HEK293 (cell line): ENCODE data around the gene NID1.
"Not testable (repeated sequence)": the region's sequence is repeated elsewhere in the genome, so short reads cannot be mapped to it uniquely, and the experiment has no call there.

Source experiments
- CTCF ChIA-PET: fragments of 350-600 bp; formaldehyde crosslinking; extraction: SDS; loops from one replicate; lab custom pipeline; 2021; ENCODE audit warnings: antibody characterized with exemption; lab: Yijun Ruan, JAX
- POLR2A ChIA-PET: fragments of 300-600 bp; formaldehyde crosslinking; extraction: SDS; loops from one replicate; lab custom pipeline; 2020; ENCODE audit warnings: antibody characterized with exemption, inconsistent platforms; lab: Yijun Ruan, JAX
- H3K27ac ChIP-seq: fragments of 200-500 bp; sonication (Bioruptor generic); 2 replicates; pipeline ENCODE4 v1.5.1; 2014; ENCODE audit warnings: low read depth, low read length, control low read depth, inconsistent platforms; ENCODE audit errors: extremely low read depth
- H3K36me3 ChIP-seq, 2 experiments: fragments of 200-500 bp in 1 of 2; sonication (Bioruptor generic) in 1 of 2; 1 replicate in 1 of 2; 2 replicates in 1 of 2; pipeline ENCODE4 v1.5.1; 2014 to 2017; ENCODE audit warnings: inconsistent platforms in 2 of 2, low read length in 2 of 2; ENCODE audit not compliant: control insufficient read depth in 2 of 2, insufficient read depth in 1 of 2
- H3K4me1 ChIP-seq: fragments of 200-500 bp; sonication (Bioruptor generic); 2 replicates; pipeline ENCODE4 v1.5.1; 2014; ENCODE audit warnings: mild to moderate bottlenecking, low read length, inconsistent platforms; ENCODE audit not compliant: control insufficient read depth, insufficient read depth
- H3K4me3 ChIP-seq: 2 replicates; pipeline ENCODE4 v1.5.1; 2011; ENCODE audit warnings: low read depth, mild to moderate bottlenecking, control low read depth, low read length, moderate library complexity
- H3K9me3 ChIP-seq: fragments of 200-500 bp; sonication (Bioruptor generic); 2 replicates; pipeline ENCODE4 v1.5.1; 2014; ENCODE audit warnings: low read depth, low read length, inconsistent platforms; ENCODE audit not compliant: control insufficient read depth, insufficient read depth
- PRDM6 ChIP-seq: fragments of 450-650 bp; formaldehyde crosslinking; IDR thresholded peaks from 2 replicates; pipeline ENCODE4 v1.5.1; 2017; ENCODE audit warnings: missing biosample characterization, missing genetic modification characterization
- ZNF146 ChIP-seq: fragments of 450-650 bp; formaldehyde crosslinking; IDR thresholded peaks from 2 replicates; pipeline ENCODE4 v1.5.1; 2016; ENCODE audit warnings: missing biosample characterization, missing genetic modification characterization
- ZNF280D ChIP-seq: fragments of 450-650 bp; formaldehyde crosslinking; IDR thresholded peaks from 2 replicates; pipeline ENCODE4 v1.5.1; 2016; ENCODE audit warnings: missing biosample characterization, missing genetic modification characterization
- ZNF423 ChIP-seq: fragments of 450-650 bp; formaldehyde crosslinking; IDR thresholded peaks from 2 replicates; pipeline ENCODE4 v1.5.1; 2016; ENCODE audit warnings: missing biosample characterization, missing genetic modification characterization
- ZNF580 ChIP-seq: fragments of 450-650 bp; formaldehyde crosslinking; IDR thresholded peaks from 2 replicates; pipeline ENCODE4 v1.5.1; 2016; ENCODE audit warnings: missing biosample characterization, missing genetic modification characterization
- ZNF629 ChIP-seq: fragments of 450-650 bp; formaldehyde crosslinking; IDR thresholded peaks from 2 replicates; pipeline ENCODE4 v1.5.1; 2017; ENCODE audit warnings: missing biosample characterization, missing genetic modification characterization
- TF ChIP-seq, protein P1 (sequence below): fragments of 450-650 bp; formaldehyde crosslinking; IDR thresholded peaks from 2 replicates; pipeline ENCODE4 v1.5.1; 2016; ENCODE audit warnings: missing biosample characterization, missing genetic modification characterization
- TF ChIP-seq, protein P2 (sequence below): fragments of 450-650 bp; formaldehyde crosslinking; IDR thresholded peaks from 2 replicates; pipeline ENCODE4 v1.5.1; 2016; ENCODE audit warnings: missing biosample characterization, missing genetic modification characterization

The NID1 gene

GRCh38 chr1:236078993-236079392, 14.1 kb upstream of the NID1 start:
- H3K4me3 ChIP-seq, result no peak overlapping the region
- no peak for TF ChIP-seq PRDM6
- TF ChIP-seq, protein P1, sequence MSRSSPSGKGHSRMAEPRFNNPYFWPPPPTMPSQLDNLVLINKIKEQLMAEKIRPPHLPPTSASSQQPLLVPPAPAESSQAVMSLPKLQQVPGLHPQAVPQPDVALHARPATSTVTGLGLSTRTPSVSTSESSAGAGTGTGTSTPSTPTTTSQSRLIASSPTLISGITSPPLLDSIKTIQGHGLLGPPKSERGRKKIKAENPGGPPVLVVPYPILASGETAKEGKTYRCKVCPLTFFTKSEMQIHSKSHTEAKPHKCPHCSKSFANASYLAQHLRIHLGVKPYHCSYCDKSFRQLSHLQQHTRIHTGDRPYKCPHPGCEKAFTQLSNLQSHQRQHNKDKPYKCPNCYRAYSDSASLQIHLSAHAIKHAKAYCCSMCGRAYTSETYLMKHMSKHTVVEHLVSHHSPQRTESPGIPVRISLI (tag by site-specific recombination), result peak; percentile 21; the same call in 1 of the 2 replicates
- no peaks in the 10 kb centered on the region for H3K9me3 ChIP-seq
- no peak overlapping the region for H3K27ac ChIP-seq
- ChIA-PET POLR2A (interaction anchor here (0.7 kb wide), 1 partner anchor 153 kb away, joined by 4 read pairs; no protein-coding TSS in a partner anchor), CTCF (interaction anchor here (1.4 kb wide), 1 partner anchor 14 kb away, joined by 6 read pairs; no protein-coding TSS in a partner anchor)
- no peaks in the 10 kb centered on the region for H3K4me1 ChIP-seq
- H3K36me3 ChIP-seq, result no peaks in the 10 kb centered on the region

DNA sequence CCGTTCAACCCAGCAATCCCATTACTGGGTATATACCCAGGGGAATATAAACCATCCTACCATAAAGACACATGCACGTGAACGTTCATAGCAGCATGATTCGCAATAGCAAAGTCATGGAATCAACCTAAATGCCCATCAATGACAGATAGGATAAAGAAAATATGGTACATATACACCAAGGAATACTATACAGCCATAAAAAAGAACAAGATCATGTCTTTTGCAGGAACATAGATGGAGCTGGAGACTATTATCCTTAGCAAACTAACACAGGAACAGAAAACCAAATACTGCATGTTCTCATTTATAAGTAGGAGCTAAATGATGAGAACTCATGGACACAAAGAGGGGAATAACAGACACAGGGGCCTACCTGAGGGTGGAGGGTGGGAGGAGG, 13.2 kb upstream of the NID1 start:
- H3K36me3 ChIP-seq, H3K27ac ChIP-seq, H3K9me3 ChIP-seq, H3K4me1 ChIP-seq, H3K4me3 ChIP-seq, CTCF ChIA-PET: not testable (repeated sequence)
- TF ChIP-seq ZNF580 (peak; percentile 83), ZNF146 (tag by site-specific recombination) (peak; percentile 99), ZNF280D (peak; percentile 77; the same call in 1 of the 2 replicates)
- POLR2A ChIA-PET, result interaction anchor here (0.7 kb wide), 1 partner anchor 527 kb away, joined by 6 read pairs; no protein-coding TSS in a partner anchor

DNA sequence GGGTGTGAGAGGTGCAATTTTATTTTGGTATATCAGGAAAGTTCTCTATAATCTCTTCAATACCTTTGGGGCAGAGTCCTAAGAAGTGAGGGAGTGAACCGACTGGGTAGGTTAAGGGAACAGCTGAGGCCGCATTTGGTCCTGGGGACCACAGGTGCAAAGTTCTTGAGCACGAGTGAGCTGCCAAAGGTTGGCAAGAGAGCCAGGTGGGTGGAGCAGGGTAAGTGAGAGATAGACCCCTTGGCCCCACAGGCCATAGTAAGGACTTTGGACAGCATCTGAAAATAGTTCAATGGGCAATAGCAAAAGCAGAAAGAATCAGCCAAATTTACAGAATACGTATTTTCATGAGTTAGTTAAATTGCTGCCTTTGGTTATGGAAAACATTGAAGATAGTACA, 11.0 kb upstream of the NID1 start:
- H3K4me3 ChIP-seq, result no peak overlapping the region
- H3K36me3 ChIP-seq, result no peaks in the 10 kb centered on the region
- TF ChIP-seq ZNF629 (tag by site-specific recombination) (no peak), ZNF280D (no peak), ZNF423 (tag by site-specific recombination) (no peak)
- TF ChIP-seq, protein P2, sequence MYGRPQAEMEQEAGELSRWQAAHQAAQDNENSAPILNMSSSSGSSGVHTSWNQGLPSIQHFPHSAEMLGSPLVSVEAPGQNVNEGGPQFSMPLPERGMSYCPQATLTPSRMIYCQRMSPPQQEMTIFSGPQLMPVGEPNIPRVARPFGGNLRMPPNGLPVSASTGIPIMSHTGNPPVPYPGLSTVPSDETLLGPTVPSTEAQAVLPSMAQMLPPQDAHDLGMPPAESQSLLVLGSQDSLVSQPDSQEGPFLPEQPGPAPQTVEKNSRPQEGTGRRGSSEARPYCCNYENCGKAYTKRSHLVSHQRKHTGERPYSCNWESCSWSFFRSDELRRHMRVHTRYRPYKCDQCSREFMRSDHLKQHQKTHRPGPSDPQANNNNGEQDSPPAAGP, result no peak
- ChIA-PET CTCF (no interaction called here), POLR2A (no interaction called here)
- no peaks in the 10 kb centered on the region for H3K4me1 ChIP-seq
- H3K27ac ChIP-seq, result no peak overlapping the region
- H3K9me3 ChIP-seq, result no peaks in the 10 kb centered on the region
